WI38 (cell line): ENCODE data around the gene AGAP3.

Experiments
- H3K4me3 ChIP-seq: 2 replicates; pipeline ENCODE4 v1.5.1; 2011; ENCODE audit warnings: low read depth, mild to moderate bottlenecking, control low read depth, low read length
- TF ChIP-seq, protein P1 (sequence below): IDR thresholded peaks from 2 replicates; pipeline ENCODE4 v1.5.1; 2012; ENCODE audit warnings: low read depth, mild to moderate bottlenecking, control low read depth, low read length

AGAP3 gene

DNA sequence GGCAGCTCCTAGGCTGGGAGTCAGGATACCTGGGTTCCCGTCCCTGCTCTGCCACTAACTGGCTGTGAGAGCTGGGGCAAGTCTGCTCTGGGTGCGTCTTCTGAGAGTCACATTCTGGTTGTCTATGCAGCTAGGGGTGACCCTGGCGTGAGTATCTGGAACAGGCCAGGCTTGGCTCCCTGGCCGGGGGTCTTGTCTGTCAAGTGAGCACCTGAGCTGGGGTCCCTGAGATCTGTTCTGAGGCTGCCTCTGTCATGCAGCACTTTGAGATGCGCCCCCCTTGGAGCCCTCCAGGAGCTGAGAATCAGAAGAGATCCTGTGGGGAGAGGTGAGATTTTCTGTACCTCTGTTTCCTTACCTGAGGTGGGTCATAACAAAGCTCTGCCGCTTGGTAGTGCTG, 7.5 kb downstream of the AGAP3 start:
- TF ChIP-seq, protein P1, sequence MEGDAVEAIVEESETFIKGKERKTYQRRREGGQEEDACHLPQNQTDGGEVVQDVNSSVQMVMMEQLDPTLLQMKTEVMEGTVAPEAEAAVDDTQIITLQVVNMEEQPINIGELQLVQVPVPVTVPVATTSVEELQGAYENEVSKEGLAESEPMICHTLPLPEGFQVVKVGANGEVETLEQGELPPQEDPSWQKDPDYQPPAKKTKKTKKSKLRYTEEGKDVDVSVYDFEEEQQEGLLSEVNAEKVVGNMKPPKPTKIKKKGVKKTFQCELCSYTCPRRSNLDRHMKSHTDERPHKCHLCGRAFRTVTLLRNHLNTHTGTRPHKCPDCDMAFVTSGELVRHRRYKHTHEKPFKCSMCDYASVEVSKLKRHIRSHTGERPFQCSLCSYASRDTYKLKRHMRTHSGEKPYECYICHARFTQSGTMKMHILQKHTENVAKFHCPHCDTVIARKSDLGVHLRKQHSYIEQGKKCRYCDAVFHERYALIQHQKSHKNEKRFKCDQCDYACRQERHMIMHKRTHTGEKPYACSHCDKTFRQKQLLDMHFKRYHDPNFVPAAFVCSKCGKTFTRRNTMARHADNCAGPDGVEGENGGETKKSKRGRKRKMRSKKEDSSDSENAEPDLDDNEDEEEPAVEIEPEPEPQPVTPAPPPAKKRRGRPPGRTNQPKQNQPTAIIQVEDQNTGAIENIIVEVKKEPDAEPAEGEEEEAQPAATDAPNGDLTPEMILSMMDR, result no peak
- H3K4me3 ChIP-seq, result no peak overlapping the region

DNA sequence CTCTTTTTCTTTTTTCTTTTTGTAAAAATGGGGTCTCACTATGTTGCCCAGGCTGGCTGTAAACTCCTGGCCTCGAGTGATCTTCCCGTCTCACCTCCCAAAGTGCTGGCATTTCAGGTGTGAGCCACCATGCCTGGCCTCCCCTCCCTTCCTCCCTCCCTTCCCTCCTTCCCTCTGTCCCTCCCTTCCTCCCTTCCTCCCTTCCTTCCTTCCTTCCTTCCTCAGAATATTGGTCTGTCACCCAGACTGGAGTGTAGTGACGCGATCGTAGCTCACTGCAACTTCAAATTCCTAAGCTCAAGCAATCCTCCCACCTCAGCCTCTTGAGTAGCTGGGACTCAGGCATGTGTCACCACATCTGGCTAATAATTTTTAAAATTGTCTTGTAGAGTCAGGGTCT, 8.4 kb downstream of the AGAP3 start:
- TF ChIP-seq, protein P1, result no peak
- H3K4me3 ChIP-seq, result no peak overlapping the region

DNA sequence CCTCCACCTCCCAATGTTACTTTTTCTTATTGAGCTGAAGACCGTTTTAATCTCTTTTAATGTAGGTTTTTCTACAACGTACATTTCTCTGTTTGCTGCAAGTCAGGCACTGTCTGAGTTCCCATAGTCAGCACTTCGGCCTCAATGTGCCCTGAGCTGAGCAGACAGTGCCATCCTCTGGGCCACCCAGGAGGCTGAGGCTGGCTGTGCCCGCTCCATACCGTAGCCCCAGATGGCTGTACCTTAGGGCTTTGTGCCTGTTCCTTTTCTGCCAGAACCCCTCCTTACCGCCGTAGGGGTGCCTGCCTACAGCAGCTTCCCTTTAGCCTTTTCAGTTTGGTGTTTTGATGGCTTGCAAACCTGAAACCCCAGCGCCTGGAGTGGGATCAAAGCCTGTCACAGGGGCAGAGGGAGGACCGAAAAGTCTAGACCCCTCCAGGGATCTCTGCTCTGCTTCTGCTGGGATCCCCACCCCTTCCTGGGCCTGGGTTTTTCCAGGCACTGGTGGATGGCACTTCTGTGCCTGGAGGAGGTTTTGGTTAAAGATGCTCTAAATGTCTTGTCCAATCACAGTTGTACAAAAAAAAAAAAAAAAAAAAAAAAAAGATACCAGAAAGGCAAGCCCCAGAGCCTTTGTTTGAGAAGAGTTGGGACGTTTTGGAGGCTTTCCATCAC, 9.0 kb downstream of the AGAP3 start:
- H3K4me3 ChIP-seq, result no peak overlapping the region
- TF ChIP-seq, protein P1, result no peak

- TF ChIP-seq, protein P1, result no peak
- no peak overlapping the region for H3K4me3 ChIP-seq
These were observed 9.7 kb downstream of the AGAP3 start for GRCh38 chr7:151095828-151096475.

DNA sequence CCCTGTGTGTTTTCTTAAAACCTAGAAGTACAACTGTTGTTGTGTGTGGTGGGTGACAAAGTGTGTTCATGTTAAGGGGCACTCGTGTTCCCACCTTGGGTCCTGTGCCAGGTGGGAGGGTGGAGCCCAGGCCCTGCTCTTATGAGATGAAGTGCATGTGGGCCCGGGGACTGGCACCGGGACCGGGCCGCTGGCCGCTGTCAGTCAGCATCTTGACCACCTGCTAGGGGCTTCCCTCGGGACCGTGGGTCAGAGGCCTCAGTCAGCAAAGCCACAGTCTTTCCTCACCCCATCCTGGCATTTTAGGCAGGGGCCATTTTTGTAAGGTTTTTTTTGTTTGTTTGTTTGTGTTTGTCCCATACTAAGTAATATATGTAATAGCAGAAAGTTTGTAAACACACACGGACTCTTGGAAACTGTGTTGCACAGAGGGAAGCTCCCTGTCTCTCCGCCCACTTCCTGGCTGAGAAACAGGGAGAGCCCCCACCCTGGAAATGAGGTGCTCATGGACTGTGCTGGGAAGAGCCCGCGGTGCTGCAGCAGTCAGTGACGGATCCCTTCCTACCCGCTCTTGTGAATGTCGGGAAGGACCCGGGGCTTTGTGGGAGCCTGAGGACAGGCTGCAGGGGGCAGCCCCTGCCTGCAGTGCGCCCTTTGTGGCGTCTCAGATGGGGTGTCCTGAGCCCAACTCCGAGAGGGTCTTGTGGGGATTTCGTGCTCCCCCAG, 13.4 kb downstream of the AGAP3 start:
- no peak overlapping the region for H3K4me3 ChIP-seq
- TF ChIP-seq, protein P1, result no peak

DNA sequence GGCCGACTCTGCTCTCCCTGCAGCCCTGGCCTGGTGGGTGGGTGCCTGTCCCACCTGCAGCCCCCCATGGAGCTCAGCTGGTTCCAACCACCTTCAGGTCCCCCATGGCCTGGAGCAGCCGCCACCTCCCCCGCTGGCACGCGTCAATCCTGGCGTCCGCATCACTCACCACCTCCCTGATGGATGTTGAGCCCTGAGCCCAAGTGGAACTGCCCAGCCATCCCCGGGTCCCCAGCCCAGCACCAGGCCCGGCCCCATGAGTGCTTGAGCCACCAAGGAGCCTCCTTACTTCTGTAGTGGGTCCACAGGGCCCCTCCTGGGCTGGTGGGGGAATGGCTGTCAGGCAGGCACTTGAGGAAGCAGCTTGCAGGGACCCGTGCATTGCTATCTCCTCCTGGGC, 14.6 kb downstream of the AGAP3 start:
- no peak overlapping the region for H3K4me3 ChIP-seq
- TF ChIP-seq, protein P1, result no peak
